Neuronal stem cell (in vitro differentiated cells): ENCODE results near the gene CELF4.

Source experiments
- DNase-seq: peaks from one replicate; pipeline ENCODE4 v3.0.0-alpha.2; 2013; ENCODE audit warnings: low spot score
- H2AFZ ChIP-seq: one replicate; pipeline ENCODE4 v1.6.1; 2013; ENCODE audit warnings: mild to moderate bottlenecking, low read length, inconsistent platforms
- H2AK5ac ChIP-seq: 2 replicates; pipeline ENCODE4 v1.6.1; 2013; ENCODE audit warnings: low read depth, mild to moderate bottlenecking, inconsistent platforms, low read length, moderate library complexity, mixed read lengths
- H2BK120ac ChIP-seq: 2 replicates; pipeline ENCODE4 v1.6.1; 2013; ENCODE audit warnings: low read depth, mild to moderate bottlenecking, inconsistent platforms, low read length, moderate library complexity, mixed read lengths
- H2BK12ac ChIP-seq: one replicate; pipeline ENCODE4 v1.6.1; 2013; ENCODE audit warnings: low read length, inconsistent platforms
- H2BK15ac ChIP-seq: 2 replicates; pipeline ENCODE4 v1.6.1; 2013; ENCODE audit warnings: mild to moderate bottlenecking, low read length, inconsistent platforms, mixed read lengths
- H2BK5ac ChIP-seq: one replicate; pipeline ENCODE4 v1.6.1; 2013; ENCODE audit warnings: inconsistent platforms, mild to moderate bottlenecking, low read length, moderate library complexity
- H3K14ac ChIP-seq: one replicate; pipeline ENCODE4 v1.6.1; 2013; ENCODE audit warnings: low read length, inconsistent platforms
- H3K18ac ChIP-seq: 2 replicates; pipeline ENCODE4 v1.6.1; 2013; ENCODE audit warnings: low read length, inconsistent platforms
- H3K23ac ChIP-seq: 2 replicates; pipeline ENCODE4 v1.6.1; 2013; ENCODE audit warnings: low read depth, mild to moderate bottlenecking, mixed read lengths, low read length, inconsistent platforms; ENCODE audit not compliant: poor library complexity
- H3K27ac ChIP-seq: replicated peaks from 3 replicates; pipeline ENCODE4 v1.5.1; 2013; ENCODE audit warnings: low read length, inconsistent platforms
- H3K27me3 ChIP-seq, 3 experiments: 2 replicates each; pipeline ENCODE4 v1.6.1; 2013; ENCODE audit warnings: low read length in 3 of 3, mild to moderate bottlenecking in 2 of 3, inconsistent platforms in 1 of 3, low read depth in 1 of 3, mixed read lengths in 1 of 3, moderate library complexity in 1 of 3; ENCODE audit not compliant: control insufficient read depth in 3 of 3, insufficient read depth in 3 of 3
- H3K36me3 ChIP-seq, 2 donors: replicated peaks in 1 of 2; 2 replicates each; pipeline ENCODE4 v1.6.1; 2013; ENCODE audit warnings: low read length in 2 of 2; ENCODE audit not compliant: control insufficient read depth in 2 of 2, insufficient read depth in 2 of 2
- H3K4ac ChIP-seq: 2 replicates; pipeline ENCODE4 v1.6.1; 2013; ENCODE audit warnings: inconsistent platforms, mild to moderate bottlenecking, low read length, moderate library complexity
- H3K4me1 ChIP-seq, 2 donors: 1 replicate in 1 of 2; 2 replicates in 1 of 2; pipeline ENCODE4 v1.6.1; 2013; ENCODE audit warnings: low read length in 2 of 2, low read depth in 1 of 2; ENCODE audit not compliant: control insufficient read depth in 2 of 2, insufficient read depth in 1 of 2
- H3K4me2 ChIP-seq: one replicate; pipeline ENCODE4 v1.6.1; 2013; ENCODE audit warnings: mild to moderate bottlenecking, low read length, inconsistent platforms; ENCODE audit not compliant: insufficient read depth, poor library complexity, severe bottlenecking
- H3K4me3 ChIP-seq, 2 donors: 2 replicates each; pipeline ENCODE4 v1.5.1; 2013; ENCODE audit warnings: low read length in 2 of 2, mild to moderate bottlenecking in 2 of 2, inconsistent platforms in 1 of 2, moderate library complexity in 1 of 2
- H3K79me1 ChIP-seq: one replicate; pipeline ENCODE4 v1.6.1; 2013; ENCODE audit warnings: low read depth, mild to moderate bottlenecking, inconsistent platforms, low read length, moderate library complexity
- H3K9ac ChIP-seq: one replicate; pipeline ENCODE4 v1.6.1; 2013; ENCODE audit warnings: mild to moderate bottlenecking, low read depth, low read length, inconsistent platforms; ENCODE audit not compliant: poor library complexity
- H3K9me3 ChIP-seq, 2 donors: replicated peaks in 1 of 2; 2 replicates each; pipeline versions ENCODE3 to v1.6.1; 2013; ENCODE audit warnings: low read length in 2 of 2, mild to moderate bottlenecking in 2 of 2, inconsistent platforms in 1 of 2, low read depth in 1 of 2, mixed read lengths in 1 of 2, moderate library complexity in 1 of 2; ENCODE audit not compliant: control insufficient read depth in 2 of 2, insufficient read depth in 1 of 2
- H4K8ac ChIP-seq: one replicate; pipeline ENCODE4 v1.6.1; 2013; ENCODE audit warnings: low read depth, mild to moderate bottlenecking, inconsistent platforms, low read length, moderate library complexity
- H4K91ac ChIP-seq: one replicate; pipeline ENCODE4 v1.6.1; 2013; ENCODE audit warnings: low read length, low read depth, mild to moderate bottlenecking, inconsistent platforms; ENCODE audit not compliant: poor library complexity
- WGBS, 2 donors: extraction: QIAGEN DNeasy Blood & Tissue Kit; methylation state at CpG; one replicate each; pipeline ENCODE4 v1.1.7; 2013; ENCODE audit warnings: missing lambda C conversion rate in 2 of 2, mixed read lengths in 1 of 2; ENCODE audit not compliant: insufficient read length in 2 of 2, insufficient replicate concordance in 1 of 2; ENCODE audit errors: extremely low coverage in 2 of 2; 5-methylcytosine and 5-hydroxymethylcytosine counted together

The CELF4 gene

DNA sequence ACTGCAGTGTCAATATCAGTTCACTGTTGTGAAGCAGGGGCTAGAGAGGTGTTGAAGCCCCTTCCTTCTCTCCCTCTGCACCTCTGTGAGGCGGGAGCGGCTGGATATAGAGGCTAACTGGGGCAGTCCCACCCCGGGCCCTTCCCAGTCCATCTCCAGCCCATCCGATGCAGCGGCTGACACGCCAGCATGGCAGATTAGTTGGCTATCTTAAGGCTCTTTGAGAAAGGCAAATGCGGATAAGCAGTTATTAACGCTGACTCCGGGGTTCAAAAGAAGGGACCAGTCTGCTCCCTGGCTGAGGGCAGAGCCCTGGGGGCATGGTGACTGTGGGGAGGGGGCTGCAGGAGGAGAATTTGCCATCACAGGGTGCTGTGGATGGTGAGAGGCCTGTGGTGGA lies 76.6 kb downstream of the CELF4 start:
- Histone ChIP-seq H3K4me1 (peaks cover 0 to 10% of the 10 kb centered on the region in 2 donors), H4K91ac (peak overlapping the region; percentile 32), H3K4ac (no peak overlapping the region), H2AK5ac (peak overlapping the region; percentile 88), H3K18ac (peak overlapping the region; percentile 19), H3K4me2 (no peak overlapping the region), H3K4me3 (no peak overlapping the region), H3K36me3 (no peaks in the 10 kb centered on the region), H3K27ac (no peak overlapping the region), H3K79me1 (no peaks in the 10 kb centered on the region), H4K8ac (no peak overlapping the region), H2BK12ac (no peak overlapping the region), H2AFZ (no peak overlapping the region), H2BK120ac (no peak overlapping the region), H3K9ac (no peak overlapping the region), H2BK15ac (no peak overlapping the region), H3K14ac (no peak overlapping the region), H2BK5ac (no peak overlapping the region), H3K23ac (no peak overlapping the region), H3K27me3 (peaks cover 6 to 51% (median 33%) of the 10 kb centered on the region in 3 experiments), H3K9me3 (no peaks in the 10 kb centered on the region)
- WGBS, 2 donors = no CpG with 5 or more reads among the region's 9 CpGs
- DNase-seq = no peak

DNA sequence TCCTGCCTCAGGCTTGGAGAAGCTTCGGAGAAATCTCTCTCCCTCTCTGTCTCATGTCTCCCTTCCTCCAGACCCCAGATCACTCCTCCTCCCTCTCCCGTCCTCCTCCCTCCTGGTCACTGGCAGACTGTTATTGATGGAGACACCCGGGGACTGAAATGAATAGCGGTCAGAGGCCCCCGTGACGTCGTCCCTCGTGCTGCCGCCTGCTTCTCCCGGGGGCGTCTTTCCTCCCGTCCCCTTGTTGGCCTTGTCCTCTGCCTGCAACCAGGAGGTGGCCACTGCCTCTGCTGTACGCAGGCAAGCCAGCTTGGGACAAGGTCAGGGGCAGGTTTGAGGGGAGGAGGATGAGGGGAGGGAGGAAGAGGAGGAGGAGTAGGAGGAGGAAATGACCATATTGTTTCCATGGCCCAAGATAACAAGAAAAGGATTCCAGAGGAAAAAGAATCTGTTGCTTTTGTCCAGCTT lies 78.2 kb downstream of the CELF4 start:
- Histone ChIP-seq H2BK120ac (no peak overlapping the region), H3K36me3 (no peaks in the 10 kb centered on the region), H3K4me1 (peaks cover 0 to 10% of the 10 kb centered on the region in 2 donors), H2AFZ (no peak overlapping the region), H3K9me3 (no peaks in the 10 kb centered on the region), H4K8ac (no peak overlapping the region), H3K27ac (no peak overlapping the region), H3K23ac (no peak overlapping the region), H3K79me1 (no peaks in the 10 kb centered on the region), H4K91ac (no peak overlapping the region), H3K4me2 (no peak overlapping the region), H2BK5ac (no peak overlapping the region), H3K9ac (no peak overlapping the region), H3K14ac (no peak overlapping the region), H2BK12ac (no peak overlapping the region), H3K18ac (peak overlapping the region; percentile 74), H3K27me3 (peaks cover 6 to 58% (median 36%) of the 10 kb centered on the region in 3 experiments), H3K4me3 (no peak overlapping the region), H2AK5ac (no peak overlapping the region), H3K4ac (no peak overlapping the region), H2BK15ac (no peak overlapping the region)
- no peak for DNase-seq
- no CpG with 5 or more reads among the region's 13 CpGs for WGBS, 2 donors

DNA sequence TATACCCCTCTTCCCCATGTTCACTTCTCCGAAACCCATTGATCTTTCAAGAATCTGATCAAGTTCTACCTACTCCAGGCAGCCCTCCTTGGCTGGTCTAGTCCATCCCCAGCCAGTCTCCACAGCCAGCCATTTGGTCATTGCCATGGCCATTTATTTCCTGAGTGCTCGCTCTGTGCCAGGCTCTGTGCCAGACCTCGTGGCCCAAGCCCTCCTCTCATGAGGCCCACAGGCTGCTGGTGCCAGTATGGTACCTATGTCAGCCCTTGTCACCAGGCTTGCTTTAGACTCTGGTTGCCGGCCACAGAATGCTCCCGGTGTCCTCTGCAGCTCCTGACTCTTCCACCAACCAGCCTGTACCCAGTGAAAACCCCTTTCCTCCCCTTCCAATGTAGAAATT lies 78.8 kb downstream of the CELF4 start:
- Histone ChIP-seq H2BK5ac (no peak overlapping the region), H2AK5ac (no peak overlapping the region), H3K4me3 (no peak overlapping the region), H3K14ac (no peak overlapping the region), H3K18ac (no peak overlapping the region), H3K79me1 (no peaks in the 10 kb centered on the region), H3K27ac (no peak overlapping the region), H3K9me3 (no peaks in the 10 kb centered on the region), H3K4ac (no peak overlapping the region), H4K91ac (no peak overlapping the region), H3K23ac (no peak overlapping the region), H3K4me2 (no peak overlapping the region), H2BK15ac (no peak overlapping the region), H3K4me1 (peaks cover 0 to 10% of the 10 kb centered on the region in 2 donors), H2AFZ (no peak overlapping the region), H3K27me3 (peaks cover 6 to 58% (median 36%) of the 10 kb centered on the region in 3 experiments), H4K8ac (no peak overlapping the region), H2BK12ac (no peak overlapping the region), H3K9ac (no peak overlapping the region), H2BK120ac (no peak overlapping the region), H3K36me3 (no peaks in the 10 kb centered on the region)
- no peak for DNase-seq
- WGBS, 2 donors = no CpG with 5 or more reads among the region's 5 CpGs

DNA sequence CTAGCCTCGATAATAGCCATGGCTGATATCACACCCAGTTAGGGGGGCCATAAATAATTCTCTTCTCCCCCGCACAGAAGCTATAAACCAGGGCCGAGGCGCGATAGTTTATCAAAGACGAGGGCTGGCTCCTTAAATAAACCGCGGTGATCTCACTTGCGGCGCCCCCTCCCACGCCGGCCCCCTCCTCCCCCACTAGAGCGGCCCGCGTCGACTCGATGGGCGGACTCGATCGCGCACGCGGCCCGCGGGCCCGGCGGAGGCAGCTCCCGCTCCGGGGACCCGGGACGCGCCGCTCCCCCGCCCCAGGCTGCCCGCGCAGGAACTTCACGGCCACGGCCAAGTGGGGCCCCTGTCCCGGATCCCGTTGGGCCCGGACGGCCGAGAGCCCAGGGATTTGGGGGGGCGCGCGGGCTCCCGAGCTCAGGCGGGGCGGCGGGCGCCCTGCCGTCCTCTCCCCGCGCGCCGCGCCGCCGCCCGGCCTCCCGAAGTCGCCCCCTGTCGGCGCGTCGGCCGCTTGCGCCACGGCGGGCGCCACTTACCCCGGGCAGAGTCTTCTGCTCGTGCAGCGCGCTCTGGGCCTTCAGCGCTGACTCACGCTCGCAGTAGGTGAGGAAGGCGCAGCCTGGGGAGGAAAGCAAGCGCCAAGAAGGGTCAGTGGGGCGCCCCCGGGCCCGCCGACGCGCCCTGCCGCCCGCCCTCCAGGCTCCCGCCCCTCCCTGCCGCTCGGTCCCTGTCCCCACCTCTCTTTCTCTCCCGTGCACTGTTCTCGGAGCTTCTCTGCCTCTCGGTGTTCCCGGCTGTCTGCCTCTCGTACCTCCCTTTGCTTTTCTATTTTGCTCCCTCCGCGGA lies 80.4 kb downstream of the CELF4 start:
- peaks cover 6 to 61% (median 36%) of the 10 kb centered on the region in 3 experiments for H3K27me3 ChIP-seq
- no peaks in the 10 kb centered on the region for H3K9me3 ChIP-seq
- H4K91ac ChIP-seq = no peak overlapping the region
- no peak overlapping the region for H2BK12ac ChIP-seq
- H3K18ac ChIP-seq = peak overlapping the region; percentile 92
- H2AK5ac ChIP-seq = peak overlapping the region; percentile 73
- no peak overlapping the region for H3K23ac ChIP-seq
- peaks cover 0 to 14% of the 10 kb centered on the region in 2 donors for H3K4me1 ChIP-seq
- no CpG with 5 or more reads among the region's 98 CpGs for WGBS, 2 donors
- peak; percentile 42 for DNase-seq
- peak overlapping the region; percentile 60 for H2BK15ac ChIP-seq
- H3K14ac ChIP-seq = no peak overlapping the region
- no peaks in the 10 kb centered on the region for H3K36me3 ChIP-seq
- peak overlapping the region; percentile 61 for H2AFZ ChIP-seq
- no peak overlapping the region for H2BK5ac ChIP-seq
- peak overlapping the region in 1 of 2 donors; percentile 38 for H3K4me3 ChIP-seq
- H2BK120ac ChIP-seq = no peak overlapping the region
- H3K4ac ChIP-seq = no peak overlapping the region
- H3K79me1 ChIP-seq = no peaks in the 10 kb centered on the region
- H4K8ac ChIP-seq = no peak overlapping the region
- no peak overlapping the region for H3K9ac ChIP-seq
- peak overlapping the region; percentile 70 for H3K4me2 ChIP-seq
- no peak overlapping the region for H3K27ac ChIP-seq
